GM18507 (cell line): Measurements from ENCODE around the gene RNF148.

Source experiments
- DNase-seq: peaks from one replicate; pipeline ENCODE4 v3.0.0; 2011; ENCODE audit warnings: low read depth; ENCODE audit not compliant: insufficient read length; ENCODE audit errors: extremely low spot score
- FAIRE-seq: peaks from 2 replicates; lab custom pipeline; 2011; peaks lifted over from hg19 to GRCh38; lab: Jason Lieb, UNC

Gene RNF148

GRCh38 chr7:122653685-122654084, 49.0 kb downstream of the RNF148 start:
- FAIRE-seq = no peak
- no peak for DNase-seq

- DNase-seq (no peak), FAIRE-seq (no peak)
These were observed 49.8 kb downstream of the RNF148 start for GRCh38 chr7:122652876-122653275.
